ENCODE results near the gene ALKAL2.

The ALKAL2 gene

DNA sequence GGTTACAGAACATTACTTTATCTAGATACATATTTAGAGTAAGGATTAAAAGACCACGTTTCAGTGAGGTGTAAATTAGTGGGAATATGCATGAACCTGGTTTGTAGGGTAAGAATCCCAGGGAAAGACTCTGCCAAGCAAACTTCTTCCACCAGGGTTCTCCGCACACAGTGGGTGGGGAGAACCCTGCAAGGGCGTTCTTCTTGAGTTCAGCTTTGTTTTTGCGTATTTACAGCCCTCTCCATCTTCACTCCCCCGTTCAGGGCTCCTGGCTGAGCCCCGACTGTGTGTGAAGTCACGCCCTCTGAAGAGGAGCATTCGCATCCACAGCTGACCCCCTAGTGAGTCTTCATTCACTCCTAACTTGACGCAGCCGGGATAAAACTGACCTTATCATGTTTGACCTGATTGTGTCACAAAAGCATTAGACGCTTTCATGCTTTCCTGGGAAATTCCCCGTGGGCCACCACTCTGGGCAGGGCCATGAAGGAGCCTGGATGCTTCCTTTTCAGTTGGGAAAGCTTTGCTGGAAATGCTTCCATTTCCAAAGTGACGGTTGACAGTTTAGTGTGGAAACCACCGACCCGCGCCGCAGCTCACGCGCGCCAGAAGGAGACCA lies 1.0 kb downstream of the ALKAL2 start:
- TF ChIP-seq JUND (IDR thresholded peaks at IDR 0.05; ENCODE audit: low read depth) = no peak
- DNase-seq (ENCODE audit: low read depth in 1 of 2, low spot score in 1 of 2) = no peak
- in situ Hi-C loops (cut with HindIII; ENCODE audit: low pct_unique_long_range_greater_than_20kb, low sequenced_read_pairs) = no loop called here

DNA sequence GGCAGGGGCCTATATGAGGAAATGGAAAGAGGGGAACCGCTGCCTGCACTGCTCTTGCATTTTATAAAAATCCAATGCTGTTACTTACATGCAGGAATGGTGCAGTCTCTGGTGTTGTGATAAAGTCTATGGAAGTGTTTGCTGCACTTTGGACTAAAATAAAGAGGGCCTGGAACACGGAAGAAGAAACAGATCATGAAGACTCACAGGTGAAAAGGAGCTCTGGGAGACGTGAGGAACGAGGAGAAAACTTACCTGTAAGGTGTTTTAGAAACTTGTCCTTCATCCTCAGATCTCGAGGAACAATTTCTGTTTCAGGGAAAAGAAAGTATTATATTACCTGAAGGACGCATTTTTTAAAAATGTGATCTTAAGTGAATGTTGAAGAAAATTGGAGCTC lies 1.9 kb downstream of the ALKAL2 start:
- no peak for DNase-seq (ENCODE audit: low read depth in 1 of 2, low spot score in 1 of 2)
- no peak for TF ChIP-seq JUND (IDR thresholded peaks at IDR 0.05; ENCODE audit: low read depth)
- in situ Hi-C loops (cut with HindIII; ENCODE audit: low pct_unique_long_range_greater_than_20kb, low sequenced_read_pairs) = no loop called here

DNA sequence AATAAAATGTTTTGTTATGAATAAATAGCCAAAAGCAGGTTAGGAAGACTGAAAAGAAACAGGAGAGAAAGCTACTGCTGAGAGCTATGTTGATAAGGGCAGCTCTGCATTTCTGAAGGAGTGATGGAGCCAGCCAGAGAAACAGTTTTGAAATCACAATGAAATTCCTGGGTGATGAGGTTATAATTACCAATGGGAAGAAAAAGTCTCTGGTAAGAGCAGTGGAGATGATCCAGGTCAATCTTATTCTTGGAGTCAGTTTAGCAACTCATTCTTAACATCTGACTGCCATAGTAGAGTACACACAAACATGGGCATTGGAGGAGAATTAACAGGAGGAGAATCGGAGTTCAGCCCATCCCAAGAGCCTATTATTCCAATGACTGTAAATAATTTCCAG lies 2.4 kb downstream of the ALKAL2 start:
- no peak for TF ChIP-seq JUND (IDR thresholded peaks at IDR 0.05; ENCODE audit: low read depth)
- in situ Hi-C loops (cut with HindIII; ENCODE audit: low pct_unique_long_range_greater_than_20kb, low sequenced_read_pairs) = no loop called here
- no peak for DNase-seq (ENCODE audit: low read depth in 1 of 2, low spot score in 1 of 2)

DNA sequence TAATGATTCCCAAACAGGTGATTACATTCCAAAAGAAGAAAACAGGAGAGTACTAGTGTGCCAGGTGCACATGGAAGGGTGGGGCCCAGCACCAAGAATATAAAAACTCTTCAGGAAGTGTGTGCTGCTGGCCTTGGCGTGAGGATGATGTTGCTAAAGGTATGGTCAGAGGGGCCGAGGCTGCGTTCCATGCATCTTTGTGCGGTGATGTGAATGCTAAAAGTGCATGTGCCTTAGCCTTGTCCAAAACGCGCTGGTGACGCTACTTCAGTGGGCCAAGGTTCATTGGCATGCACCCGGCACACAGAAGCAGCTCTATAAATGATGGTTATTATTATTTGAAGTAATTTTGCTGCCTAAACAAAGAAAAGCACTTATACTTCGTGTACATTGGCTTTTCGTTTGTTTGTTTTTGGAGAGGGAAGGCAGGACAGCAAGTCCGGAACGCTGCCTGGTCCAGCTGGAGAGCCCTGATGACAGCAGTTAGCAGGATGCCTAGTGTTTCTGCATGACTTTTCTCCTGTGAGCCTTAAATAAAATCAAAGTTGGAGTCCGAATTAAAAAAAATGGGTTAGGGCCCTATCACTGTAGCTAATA lies 2.9 kb downstream of the ALKAL2 start:
- in situ Hi-C loops (cut with HindIII; ENCODE audit: low pct_unique_long_range_greater_than_20kb, low sequenced_read_pairs) = no loop called here
- TF ChIP-seq JUND (IDR thresholded peaks at IDR 0.05; ENCODE audit: low read depth) = no peak
- DNase-seq (ENCODE audit: low read depth in 1 of 2, low spot score in 1 of 2) = no peak

DNA sequence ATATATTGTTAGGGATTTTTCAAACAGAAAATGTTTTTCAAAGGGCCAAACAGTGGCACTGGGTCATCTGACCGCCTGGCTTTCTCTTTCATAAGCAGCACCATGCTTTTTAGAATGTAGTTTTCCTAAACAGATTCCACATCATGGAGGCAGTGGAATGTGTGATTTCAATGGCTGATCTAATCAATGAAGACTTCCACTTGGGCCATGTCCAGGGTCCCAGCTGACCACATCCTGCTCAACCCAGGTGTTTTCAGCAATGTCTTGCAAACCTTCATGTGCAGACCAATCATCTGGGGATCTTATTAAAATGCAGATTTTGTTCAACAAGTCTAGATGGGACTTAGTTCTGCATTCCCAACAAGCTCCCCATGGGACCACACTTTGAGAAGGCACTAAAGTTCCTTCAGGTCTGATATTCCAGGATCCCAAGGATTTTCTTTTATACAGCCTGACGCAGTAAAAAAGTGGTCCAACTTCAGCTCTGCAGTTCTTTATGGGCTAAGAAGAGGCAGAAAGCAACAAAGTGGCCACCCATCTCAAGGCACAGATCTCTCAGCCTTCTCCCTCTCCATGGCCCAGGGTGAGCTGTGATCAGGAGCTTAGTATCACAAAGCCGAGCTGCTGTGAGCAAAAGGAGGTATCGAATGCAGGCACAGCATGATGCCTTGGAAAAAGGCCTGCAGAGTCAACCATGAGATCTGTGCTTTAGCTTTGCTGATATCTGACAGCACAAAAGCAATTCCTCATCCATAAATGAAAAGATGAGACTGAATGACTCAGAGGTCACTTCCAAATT lies 3.7 kb downstream of the ALKAL2 start:
- in situ Hi-C loops (cut with HindIII; ENCODE audit: low pct_unique_long_range_greater_than_20kb, low sequenced_read_pairs) = no loop called here
- no peak for DNase-seq (ENCODE audit: low read depth in 1 of 2, low spot score in 1 of 2)
- TF ChIP-seq JUND (IDR thresholded peaks at IDR 0.05; ENCODE audit: low read depth) = no peak

DNA sequence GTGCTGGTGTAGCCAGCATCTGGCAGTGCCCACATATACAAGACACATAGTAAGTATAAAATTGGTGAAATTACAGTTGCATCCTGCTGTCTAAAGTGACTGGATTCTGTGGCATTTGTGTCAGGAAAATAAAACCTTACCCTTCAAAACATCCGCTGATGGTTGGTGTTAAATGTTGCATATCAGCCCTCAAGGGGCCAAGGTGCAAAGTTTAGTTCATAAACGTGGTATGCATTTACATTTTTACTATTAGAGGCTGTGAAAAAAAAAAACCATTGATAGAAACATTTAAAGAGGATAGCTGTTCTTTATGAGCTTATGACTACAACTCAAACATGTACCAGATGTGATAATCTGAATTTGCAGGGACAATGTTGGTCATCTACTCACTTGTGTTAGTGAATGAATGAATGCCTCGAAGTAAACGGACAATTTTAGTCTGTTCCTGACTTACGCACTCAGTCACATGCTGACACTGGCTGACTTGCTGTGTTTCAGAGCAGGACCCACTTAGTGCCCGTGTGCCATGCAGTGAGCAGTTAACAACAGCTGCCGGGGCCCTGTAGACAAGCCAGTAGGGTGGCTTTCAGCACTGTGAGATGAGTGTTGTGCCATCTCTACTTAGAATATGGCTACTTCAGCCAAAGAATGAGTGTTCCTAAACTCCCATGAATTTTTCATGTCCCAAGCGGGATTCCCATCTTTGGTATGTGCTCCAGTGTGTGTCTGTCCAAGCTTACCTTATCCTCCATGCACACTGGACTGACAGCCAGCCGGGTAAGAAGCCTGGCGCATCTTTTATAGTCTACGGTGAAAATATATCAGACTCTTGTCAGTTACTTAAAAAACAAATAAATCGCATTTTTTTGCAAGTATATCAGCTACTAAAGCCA lies 5.3 kb downstream of the ALKAL2 start:
- DNase-seq (ENCODE audit: low read depth in 1 of 2, low spot score in 1 of 2) = no peak
- in situ Hi-C loops (cut with HindIII; ENCODE audit: low pct_unique_long_range_greater_than_20kb, low sequenced_read_pairs) = no loop called here
- no peak for TF ChIP-seq JUND (IDR thresholded peaks at IDR 0.05; ENCODE audit: low read depth)

DNA sequence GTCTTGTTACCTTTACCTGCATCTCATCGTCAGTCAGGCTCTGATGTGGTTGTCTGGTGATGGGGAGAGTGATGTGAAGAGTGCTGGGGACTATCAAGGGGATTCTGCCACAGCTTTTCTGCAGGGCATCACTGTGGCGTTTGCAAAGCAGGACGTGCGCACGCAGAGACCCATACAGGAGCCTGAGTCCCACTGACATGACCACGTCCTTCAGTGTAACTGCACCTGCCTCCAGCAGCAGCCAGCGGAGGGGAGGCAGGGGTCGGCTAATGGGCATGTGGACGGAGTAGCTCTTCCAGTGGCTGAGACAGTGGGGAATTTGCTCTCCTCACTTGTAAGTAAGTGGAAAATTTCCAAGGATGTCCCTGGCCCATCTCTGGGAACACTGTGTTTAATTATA lies 6.5 kb downstream of the ALKAL2 start:
- in situ Hi-C loops (cut with HindIII; ENCODE audit: low pct_unique_long_range_greater_than_20kb, low sequenced_read_pairs) = no loop called here
- DNase-seq (ENCODE audit: low read depth in 1 of 2, low spot score in 1 of 2) = no peak
- TF ChIP-seq JUND (IDR thresholded peaks at IDR 0.05; ENCODE audit: low read depth) = no peak

DNA sequence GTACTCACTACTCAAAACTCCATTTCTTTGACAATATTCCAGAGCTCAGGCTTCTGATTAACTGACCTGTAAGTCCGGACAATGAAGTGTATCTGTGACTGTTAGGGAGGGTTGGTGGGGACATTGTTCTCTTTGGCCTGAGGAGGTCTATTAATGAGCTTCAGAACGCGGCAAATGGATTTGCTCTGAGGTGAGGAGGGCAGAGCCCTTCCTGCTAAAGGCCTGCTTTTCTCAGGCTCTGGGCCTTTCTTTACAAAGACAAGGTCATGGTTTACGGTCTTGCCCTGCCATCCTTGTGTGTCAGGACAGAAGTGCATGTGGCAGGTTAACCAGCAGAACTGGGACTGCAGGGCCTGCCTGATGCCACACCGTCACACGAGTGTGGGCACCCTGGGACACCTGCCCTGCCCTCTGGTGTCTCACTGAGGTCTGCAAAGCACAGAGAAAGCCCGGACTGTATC lies 7.2 kb downstream of the ALKAL2 start:
- DNase-seq (ENCODE audit: low read depth in 1 of 2, low spot score in 1 of 2) = no peak
- TF ChIP-seq JUND (IDR thresholded peaks at IDR 0.05; ENCODE audit: low read depth) = no peak
- in situ Hi-C loops (cut with HindIII; ENCODE audit: low pct_unique_long_range_greater_than_20kb, low sequenced_read_pairs) = no loop called here

DNA sequence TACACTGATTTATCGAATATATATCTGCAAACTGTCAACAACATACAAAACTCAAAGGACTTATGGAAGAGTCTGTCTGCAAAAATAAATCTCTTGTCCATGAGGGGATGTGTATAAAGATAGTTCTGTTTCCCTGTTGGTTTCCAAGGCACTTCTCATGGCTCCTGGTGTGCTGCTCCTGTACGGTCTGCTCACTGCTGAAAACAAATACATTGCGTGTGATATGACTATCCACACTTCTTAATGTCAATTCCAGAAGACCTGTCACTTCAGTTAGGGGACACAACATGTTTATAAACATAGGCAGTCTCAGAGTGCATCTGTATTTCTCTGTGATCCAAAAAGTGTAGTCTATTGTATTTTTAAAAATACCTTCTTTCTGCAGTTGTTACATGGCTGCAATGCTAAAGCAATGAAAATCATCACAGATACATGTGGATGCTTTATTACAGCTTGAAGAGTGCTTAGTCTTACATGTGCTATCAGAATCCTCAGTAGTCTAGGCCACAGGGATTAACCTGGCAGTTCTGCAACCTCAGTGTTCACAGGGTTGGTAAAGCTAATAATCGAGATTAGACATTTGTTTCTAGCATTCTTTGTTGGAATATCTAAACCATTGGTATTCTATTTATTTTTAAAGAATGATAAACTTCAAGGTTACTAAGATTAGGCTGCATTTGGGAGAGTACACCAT lies 7.8 kb downstream of the ALKAL2 start:
- in situ Hi-C loops (cut with HindIII; ENCODE audit: low pct_unique_long_range_greater_than_20kb, low sequenced_read_pairs) = no loop called here
- DNase-seq (ENCODE audit: low read depth in 1 of 2, low spot score in 1 of 2) = no peak
- TF ChIP-seq JUND (IDR thresholded peaks at IDR 0.05; ENCODE audit: low read depth) = no peak

DNA sequence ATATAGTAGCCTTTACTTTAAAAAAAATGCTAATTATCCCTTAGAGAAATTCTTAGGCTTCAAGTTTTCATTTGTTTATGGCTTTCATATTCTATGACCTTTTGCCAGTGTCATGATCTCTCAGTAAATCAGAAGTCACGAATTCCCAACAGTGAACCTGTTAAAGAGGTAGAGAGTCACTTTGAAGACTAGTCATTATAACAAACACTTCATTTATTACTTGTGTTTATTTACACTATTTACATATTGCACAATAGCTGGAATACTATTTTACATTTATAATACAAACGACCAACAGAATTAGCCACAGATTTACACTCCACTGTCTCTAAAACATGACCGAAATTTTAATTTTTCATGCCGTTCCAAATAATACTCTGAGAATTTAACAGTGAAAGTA lies 8.5 kb downstream of the ALKAL2 start:
- in situ Hi-C loops (cut with HindIII; ENCODE audit: low pct_unique_long_range_greater_than_20kb, low sequenced_read_pairs) = no loop called here
- DNase-seq (ENCODE audit: low read depth in 1 of 2, low spot score in 1 of 2) = no peak
- TF ChIP-seq JUND (IDR thresholded peaks at IDR 0.05; ENCODE audit: low read depth) = no peak

DNA sequence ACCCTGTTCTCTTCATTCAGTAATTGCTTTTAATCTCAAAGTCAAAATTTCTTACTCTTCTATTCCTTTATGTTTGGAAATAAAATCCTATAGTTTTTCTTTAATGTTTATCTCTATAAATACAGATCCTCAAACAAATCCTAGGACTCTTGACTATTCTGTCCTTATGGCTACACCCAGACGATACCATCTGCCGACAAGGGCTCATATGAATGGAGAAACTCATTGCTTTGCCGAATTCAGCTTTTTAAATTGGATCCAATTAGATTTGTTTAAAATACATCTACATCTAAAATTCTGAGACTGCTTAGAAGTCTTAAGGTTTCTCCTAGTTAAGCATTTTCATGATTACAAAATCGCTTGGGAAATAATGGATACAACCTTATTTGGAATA lies 9.0 kb downstream of the ALKAL2 start:
- no peak for DNase-seq (ENCODE audit: low read depth in 1 of 2, low spot score in 1 of 2)
- TF ChIP-seq JUND (IDR thresholded peaks at IDR 0.05; ENCODE audit: low read depth) = no peak
- in situ Hi-C loops (cut with HindIII; ENCODE audit: low pct_unique_long_range_greater_than_20kb, low sequenced_read_pairs) = no loop called here
